GM15510 (cell line): ENCODE results near the gene FBXL17.

ENCODE experiments used
- POLR2A ChIP-seq: IDR thresholded peaks from 3 replicates; pipeline ENCODE4 v1.6.1; 2011; ENCODE audit warnings: borderline replicate concordance; ENCODE audit not compliant: insufficient read length; ENCODE audit errors: extremely low read depth

Gene FBXL17

DNA sequence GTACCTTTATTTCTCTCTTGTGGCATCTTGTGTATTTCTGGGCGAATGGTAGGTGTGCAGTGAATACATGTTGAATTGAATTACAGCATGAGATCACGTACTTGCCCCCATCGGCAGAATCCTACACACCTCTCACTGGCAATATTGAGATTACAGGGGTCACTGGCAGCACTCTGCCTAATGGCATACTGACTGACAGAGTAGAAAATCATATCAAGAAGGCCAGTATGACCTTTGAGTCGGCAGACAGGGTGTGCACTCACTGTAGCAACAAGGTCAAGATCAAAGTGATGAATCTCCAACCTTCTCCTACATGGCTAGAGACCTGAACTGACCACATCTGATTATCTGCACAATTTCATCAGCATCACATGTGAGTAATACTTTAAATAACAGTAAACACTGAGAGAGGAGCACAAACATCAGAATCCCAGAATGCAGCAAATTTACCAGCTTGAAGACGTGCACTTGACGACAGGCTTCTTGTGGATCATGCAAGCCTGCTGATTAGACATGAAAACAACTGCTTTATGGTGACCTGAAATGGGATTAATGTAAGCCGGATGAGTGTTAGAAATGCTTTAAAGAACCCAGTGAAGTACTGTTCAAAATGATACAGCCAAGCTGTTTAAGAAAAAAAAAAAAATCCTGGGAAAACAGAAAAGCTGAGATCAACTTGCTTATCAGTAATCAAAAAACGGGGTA is 444.1 kb downstream of the FBXL17 start:
- no peak for TF ChIP-seq POLR2A

DNA sequence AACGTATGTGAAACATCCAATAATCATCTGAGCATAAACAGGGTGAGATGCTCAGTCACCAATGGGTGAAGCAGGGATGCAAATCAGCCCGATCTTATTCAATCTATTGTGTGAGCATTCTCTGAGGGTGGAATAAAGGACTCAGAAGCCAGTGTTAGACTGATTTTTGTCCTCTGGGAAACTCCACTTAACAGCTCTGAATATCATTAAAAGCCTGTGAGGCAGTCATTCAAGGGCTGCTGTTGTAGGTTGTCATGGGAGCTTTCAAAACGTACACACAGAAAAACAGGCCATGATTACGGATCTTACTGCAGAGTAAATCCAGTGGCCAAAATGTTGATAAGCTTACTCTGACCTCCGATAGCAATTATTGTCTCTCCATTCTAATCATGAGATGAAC is 444.7 kb downstream of the FBXL17 start:
- TF ChIP-seq POLR2A = no peak

DNA sequence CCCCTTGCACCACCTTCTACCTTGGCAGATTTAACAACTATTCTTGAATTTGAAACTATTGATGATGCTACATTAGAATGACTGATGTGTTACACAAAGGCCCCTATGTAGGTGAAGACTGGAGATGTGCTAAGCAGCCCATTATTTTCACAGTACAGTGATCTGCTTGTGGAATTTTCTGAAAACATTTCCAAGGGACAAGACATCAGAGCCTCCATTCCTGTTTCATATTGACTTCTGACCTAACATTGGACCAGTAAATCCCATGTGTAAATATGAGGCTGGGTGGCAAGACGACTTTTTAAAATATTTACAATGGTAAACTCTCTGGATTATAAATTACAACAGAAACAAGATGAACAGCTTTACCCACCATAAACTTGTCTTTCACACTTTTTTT is 445.4 kb downstream of the FBXL17 start:
- TF ChIP-seq POLR2A = no peak

DNA sequence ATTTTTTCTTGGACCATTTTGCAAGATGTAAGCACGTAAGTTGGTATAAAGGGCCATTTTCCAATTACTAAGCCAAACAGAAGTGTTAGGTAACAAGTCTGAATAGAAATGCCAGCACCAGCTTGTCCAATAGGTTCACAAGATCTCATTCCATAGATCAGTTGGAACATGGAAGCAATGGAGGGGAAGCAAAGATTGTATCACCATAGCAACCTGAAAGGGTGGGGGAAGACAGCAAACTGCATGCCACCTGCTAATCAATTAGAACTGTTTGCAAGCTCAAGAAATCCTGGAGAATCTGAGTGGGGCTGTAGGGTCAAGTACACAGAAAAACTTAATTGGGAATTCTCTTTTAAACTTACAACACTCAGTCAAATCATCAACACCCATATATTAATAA is 446.3 kb downstream of the FBXL17 start:
- TF ChIP-seq POLR2A = no peak

DNA sequence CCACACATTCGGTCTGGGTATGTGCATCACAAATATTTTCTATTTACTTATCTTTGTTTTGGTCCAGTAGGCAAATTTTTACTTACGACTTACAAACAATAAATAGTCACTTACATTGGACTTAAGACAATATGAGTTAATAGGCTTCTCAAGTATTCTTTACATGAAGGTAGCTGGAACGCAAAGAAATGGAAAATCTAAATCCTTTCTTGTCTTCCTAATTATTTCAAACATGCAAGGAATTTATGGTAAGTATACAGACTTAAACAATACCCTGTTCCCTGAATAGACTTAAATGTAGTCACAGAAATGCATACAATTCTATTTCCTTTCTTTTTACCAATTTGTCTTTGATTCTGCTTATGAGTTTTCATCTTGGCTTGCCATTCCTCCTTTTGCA is 448.6 kb downstream of the FBXL17 start:
- TF ChIP-seq POLR2A = no peak

DNA sequence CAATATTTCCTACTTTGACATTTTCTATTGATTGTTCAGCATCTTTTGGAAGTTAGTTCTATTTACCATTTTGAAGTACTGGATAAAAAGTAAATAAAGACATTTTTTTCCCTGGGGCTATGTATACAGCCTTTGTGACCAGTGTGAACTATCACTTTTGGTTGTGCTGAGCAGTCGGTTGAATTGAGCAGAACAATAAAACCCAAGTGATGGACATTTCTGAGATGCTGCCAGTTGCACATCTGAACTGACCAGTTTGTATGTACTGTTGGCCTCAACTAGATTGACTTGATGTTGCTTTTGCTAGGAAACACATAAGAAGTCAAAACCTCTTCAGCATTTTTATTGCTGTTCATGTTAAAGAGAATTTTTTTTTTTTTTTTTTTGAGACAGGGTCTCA is 451.0 kb downstream of the FBXL17 start:
- no peak for TF ChIP-seq POLR2A

DNA sequence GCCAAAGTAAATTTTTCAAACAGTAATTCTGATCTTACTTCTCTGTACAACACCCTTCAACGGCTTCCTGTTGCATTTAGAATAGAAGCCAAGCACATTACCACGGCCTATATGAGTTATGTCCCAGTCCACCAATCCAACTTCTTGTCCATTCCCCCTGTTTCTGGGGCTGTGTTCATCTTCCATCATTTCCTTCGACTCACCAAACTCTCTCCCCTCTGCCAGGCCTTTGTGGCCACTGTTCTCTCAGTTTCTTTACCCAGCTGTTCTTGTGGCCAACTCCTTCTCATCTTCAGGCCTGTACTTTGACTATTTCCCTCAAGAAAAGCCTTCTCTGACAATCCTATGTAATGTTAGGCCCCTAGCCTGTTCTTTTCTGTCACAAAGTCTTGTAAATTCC is 451.8 kb downstream of the FBXL17 start:
- no peak for TF ChIP-seq POLR2A

DNA sequence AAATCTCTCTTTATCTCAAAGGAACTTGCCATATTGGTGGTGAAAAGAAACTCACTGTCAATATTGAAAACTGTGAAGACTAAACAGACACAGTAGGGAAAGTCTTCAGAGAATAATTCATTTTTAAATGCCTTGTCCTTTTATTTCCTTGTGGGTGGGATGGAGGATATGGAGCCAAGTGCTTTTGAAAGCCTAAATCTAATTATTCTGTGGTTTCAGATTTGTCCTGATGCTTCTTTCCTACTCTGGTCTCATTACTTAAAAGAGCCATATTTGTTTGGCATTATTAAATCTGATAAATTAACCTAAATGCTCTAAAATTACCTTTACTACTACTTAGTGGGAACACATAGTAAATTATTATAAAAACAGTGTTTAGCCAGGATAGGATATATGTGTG is 452.8 kb downstream of the FBXL17 start:
- no peak for TF ChIP-seq POLR2A

DNA sequence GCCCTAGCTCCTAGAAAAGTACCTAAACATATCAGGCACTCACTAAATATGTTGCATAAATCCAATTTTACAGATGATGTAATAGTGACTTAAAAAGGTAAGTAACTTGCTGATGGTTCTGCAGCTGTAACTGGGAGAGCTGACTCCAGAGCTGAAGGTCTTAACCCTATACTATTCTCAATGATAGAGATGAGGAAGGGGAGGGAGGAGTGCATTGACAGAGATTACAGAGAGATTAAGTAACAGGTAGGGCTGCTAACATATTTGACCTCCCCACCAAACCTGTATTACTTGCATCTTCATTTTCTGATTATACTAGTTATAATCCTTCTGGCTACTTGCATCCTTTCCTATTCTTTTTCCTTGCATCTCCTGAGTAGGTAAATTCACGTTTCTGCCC is 455.8 kb downstream of the FBXL17 start:
- no peak for TF ChIP-seq POLR2A

DNA sequence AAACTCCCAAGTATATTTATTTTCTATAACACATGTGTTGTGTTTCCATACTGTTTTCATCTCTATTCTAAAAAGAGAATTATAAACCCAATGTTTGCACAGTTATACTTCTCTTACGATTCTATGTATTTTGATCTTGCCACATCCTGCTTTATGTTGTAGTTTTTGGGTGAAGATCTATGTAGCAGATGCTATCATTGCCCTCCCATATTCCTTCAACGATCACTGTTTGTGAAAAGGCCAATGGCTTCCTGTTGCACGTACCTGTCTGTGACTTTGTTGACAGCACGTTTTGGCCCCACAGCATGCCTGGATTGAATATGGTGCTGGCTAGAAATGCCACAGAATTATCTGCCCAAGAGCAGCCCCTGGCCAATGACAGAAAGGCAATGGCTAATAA is 456.7 kb downstream of the FBXL17 start:
- TF ChIP-seq POLR2A = no peak

DNA sequence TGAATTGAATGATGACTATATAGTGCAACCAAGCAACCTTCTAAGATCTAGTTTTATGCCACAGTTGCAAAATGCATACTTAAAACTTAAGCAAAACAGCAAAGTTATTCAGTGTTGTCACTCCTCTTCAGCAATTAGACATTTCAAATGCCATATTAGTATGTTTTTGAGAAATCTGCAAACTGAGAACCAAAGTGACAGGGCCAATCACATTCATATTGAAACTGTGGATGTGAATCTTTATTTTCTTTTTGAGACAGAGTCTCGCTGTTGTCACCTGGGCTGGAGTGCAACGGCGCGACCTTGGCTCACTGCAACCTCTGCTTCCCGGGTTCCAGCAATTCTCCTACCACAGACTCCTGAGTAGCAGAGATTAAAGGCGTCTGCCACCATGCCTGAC is 461.9 kb downstream of the FBXL17 start:
- TF ChIP-seq POLR2A = no peak

DNA sequence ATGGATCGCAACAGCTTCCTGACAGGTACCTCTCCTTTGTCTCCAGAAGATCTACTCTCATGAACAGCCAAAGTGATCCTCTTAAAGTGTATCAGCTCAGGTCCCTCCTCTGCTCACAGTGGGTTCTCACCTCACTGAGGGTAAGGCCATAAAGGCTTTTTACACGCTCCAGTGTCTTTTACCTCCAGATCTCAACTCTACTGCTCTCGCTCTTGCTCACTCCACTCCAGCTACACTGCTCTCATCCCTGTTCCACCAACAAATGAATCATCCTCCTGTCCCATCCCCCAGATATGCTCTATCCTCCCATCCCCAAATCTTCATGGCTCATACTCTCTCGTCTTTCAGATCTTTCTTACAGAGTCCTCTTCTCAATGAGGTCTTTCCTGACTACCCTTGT is 462.5 kb downstream of the FBXL17 start:
- no peak for TF ChIP-seq POLR2A

DNA sequence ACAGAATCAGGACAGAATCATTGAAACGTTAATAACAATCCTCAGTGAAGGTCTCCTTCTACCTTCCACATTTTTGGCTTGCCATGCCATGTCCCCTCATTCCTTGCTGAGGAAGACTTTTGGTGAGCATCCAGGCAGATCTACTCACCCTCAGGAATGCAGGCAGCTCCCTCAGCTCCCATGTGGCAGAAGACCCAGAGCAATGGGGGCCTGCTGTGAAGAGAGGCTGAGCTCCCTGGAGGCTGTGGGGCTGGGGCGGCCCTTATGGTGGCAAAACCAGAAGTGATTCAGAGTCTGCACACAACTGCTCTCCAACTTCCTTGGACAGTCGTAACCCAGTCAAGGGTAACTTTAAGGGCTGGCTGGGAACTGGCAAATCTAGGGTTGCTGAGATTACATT is 463.9 kb downstream of the FBXL17 start:
- no peak for TF ChIP-seq POLR2A

DNA sequence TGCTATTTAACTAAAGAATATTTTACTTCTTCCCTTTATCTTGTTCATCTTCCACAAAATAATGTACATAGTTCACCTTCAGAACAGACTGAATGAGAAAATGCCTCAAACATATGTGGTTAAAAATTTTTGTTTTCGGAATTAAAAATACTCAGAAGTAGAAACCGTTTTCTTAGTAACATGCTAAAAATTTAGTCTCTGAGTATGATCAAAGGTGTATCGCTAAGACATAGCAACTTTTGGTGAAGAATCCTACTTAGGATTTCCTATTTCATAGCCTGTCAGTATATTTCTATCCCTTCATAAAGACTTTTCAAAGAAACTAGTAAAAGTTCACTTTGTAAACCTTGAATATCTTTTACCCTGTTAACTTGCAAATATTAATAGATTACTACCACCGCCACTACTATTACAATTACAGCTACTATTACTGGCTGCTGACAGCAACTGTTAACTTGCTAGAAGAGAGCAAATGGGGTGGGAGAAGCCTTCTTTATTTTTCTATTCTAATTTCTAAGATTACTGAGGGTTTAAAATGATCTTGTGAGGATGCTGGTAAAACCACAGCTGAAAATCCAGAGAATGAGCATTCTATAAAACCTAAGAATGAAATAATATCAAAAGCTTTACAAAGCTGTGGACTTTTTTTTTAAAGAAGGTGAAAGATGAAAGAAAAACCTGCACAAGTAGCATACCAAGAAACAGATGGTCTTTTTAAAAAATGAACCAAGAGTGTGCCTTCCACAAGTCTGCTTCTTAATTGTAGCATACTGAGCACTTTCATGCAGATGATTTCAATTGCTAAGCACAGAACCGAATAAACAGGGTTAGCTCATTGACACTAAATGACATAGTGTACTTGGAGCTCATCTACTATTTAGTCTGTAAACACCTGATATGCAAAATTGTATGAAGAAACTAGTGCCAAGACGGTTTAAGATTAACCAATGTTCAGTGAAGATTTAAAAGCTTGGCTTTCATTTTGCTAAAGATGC is 464.9 kb downstream of the FBXL17 start:
- no peak for TF ChIP-seq POLR2A

DNA sequence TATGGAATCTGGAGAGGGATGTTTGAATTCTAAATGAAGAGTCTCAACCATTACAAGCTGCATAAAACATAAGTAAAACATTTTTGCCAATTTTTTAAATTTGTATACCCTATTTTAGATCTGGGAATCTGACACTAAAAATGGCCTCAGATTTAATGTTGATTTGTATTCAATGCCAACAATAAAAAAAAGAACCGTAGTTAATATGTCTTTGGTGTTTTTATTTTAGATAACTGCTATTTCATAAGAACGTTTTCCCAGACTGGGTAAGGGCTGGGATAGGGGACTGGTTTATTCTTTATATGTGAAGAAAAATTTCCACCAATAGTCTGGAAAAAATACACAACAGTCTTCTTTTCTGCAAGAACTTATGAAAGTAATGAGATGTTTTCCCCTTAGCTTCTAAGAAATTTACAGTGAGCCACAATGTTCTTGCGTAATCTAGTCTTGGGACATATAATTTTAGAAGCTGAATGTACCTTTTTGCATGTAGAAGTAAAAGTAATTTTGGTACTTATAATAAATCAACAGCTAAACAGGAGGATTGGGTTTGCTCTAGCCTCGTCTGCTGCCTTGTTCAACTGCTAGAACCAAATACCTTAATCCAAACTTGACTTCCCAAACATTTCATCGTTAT is 466.6 kb downstream of the FBXL17 start:
- no peak for TF ChIP-seq POLR2A
